Liver (tissue), 9 donors: ENCODE data around the gene FAM53B. TPM values are rescaled to one million over a fixed set of nuclear protein-coding genes. Genes with fewer than 3 reads are reported as not detected.

Experiments
- DNase-seq: peaks from one replicate; pipeline ENCODE4 v3.0.0-alpha.2; 2017; ENCODE audit warnings: low spot score
- H3K27ac ChIP-seq, 2 donors: one replicate each; pipeline ENCODE4 v1.7.0; 2013; ENCODE audit warnings: inconsistent platforms in 2 of 2, low read length in 2 of 2, control low read depth in 1 of 2, low read depth in 1 of 2, mild to moderate bottlenecking in 1 of 2
- H3K27me3 ChIP-seq, 4 donors: one replicate each; pipeline versions ENCODE4 v1.6.1 to v1.7.0; 2013; ENCODE audit warnings: low read length in 3 of 4, inconsistent platforms in 1 of 4, mild to moderate bottlenecking in 1 of 4, moderate library complexity in 1 of 4; ENCODE audit not compliant: control insufficient read depth in 4 of 4, insufficient read depth in 4 of 4
- H3K36me3 ChIP-seq, 4 donors: one replicate each; pipeline versions ENCODE4 v1.6.1 to v1.7.0; 2013; ENCODE audit warnings: low read length in 3 of 4, mild to moderate bottlenecking in 3 of 4, low read depth in 1 of 4, moderate library complexity in 1 of 4; ENCODE audit not compliant: control insufficient read depth in 4 of 4, insufficient read depth in 3 of 4
- H3K4me1 ChIP-seq, 4 donors: one replicate each; pipeline versions ENCODE4 v1.6.1 to v1.7.0; 2013; ENCODE audit warnings: low read length in 3 of 4, mild to moderate bottlenecking in 3 of 4, moderate library complexity in 1 of 4; ENCODE audit not compliant: control insufficient read depth in 4 of 4, insufficient read depth in 4 of 4
- H3K4me3 ChIP-seq, 3 donors: one replicate each; pipeline versions ENCODE4 v1.6.1 to v1.7.0; 2013; ENCODE audit warnings: low read length in 3 of 3, control low read depth in 1 of 3, low read depth in 1 of 3, mild to moderate bottlenecking in 1 of 3
- H3K9ac ChIP-seq, 2 donors: one replicate each; pipeline ENCODE4 v1.7.0; 2013; ENCODE audit warnings: low read length in 2 of 2, mild to moderate bottlenecking in 2 of 2, moderate library complexity in 2 of 2, control low read depth in 1 of 2, low read depth in 1 of 2
- H3K9me3 ChIP-seq, 4 donors: one replicate each; pipeline versions ENCODE4 v1.6.1 to v1.7.0; 2013; ENCODE audit warnings: low read length in 3 of 4; ENCODE audit not compliant: control insufficient read depth in 4 of 4
- ATF3 ChIP-seq: IDR thresholded peaks from 2 replicates; pipeline ENCODE4 v1.6.1; 2016; ENCODE audit warnings: antibody characterized with exemption
- CTCF ChIP-seq: fragments of 150-350 bp; IDR thresholded peaks from 2 replicates; pipeline ENCODE4 v1.5.1; 2017; ENCODE audit warnings: improper control_type of control experiment, low read depth, low read length; ENCODE audit not compliant: missing input control
- EGR1 ChIP-seq, 2 donors: IDR thresholded peaks; 2 replicates each; pipeline ENCODE4 v1.6.1; 2016 to 2018; ENCODE audit warnings: antibody characterized with exemption in 2 of 2, low read depth in 2 of 2
- FOXA1 ChIP-seq: IDR thresholded peaks from 2 replicates; pipeline ENCODE4 v1.6.1; 2016; ENCODE audit warnings: antibody characterized with exemption
- FOXA2 ChIP-seq: IDR thresholded peaks from 2 replicates; pipeline ENCODE4 v1.6.1; 2016; ENCODE audit warnings: antibody characterized with exemption
- GABPA ChIP-seq, 2 donors: IDR thresholded peaks in 1 of 2; conservative IDR thresholded peaks in 1 of 2; 2 replicates each; pipeline ENCODE4 v1.6.1; 2016; ENCODE audit warnings: antibody characterized with exemption in 2 of 2, mild to moderate bottlenecking in 1 of 2, moderate library complexity in 1 of 2
- HNF4A ChIP-seq, 2 donors: conservative IDR thresholded peaks; 2 replicates each; pipeline ENCODE4 v1.6.1; 2016; ENCODE audit warnings: antibody characterized with exemption in 2 of 2, mild to moderate bottlenecking in 2 of 2
- HNF4G ChIP-seq: IDR thresholded peaks from 2 replicates; pipeline ENCODE4 v1.6.1; 2016; ENCODE audit warnings: antibody characterized with exemption
- JUND ChIP-seq, 2 donors: IDR thresholded peaks; 2 replicates each; pipeline ENCODE4 v1.6.1; 2016; ENCODE audit warnings: antibody characterized with exemption in 2 of 2
- MAX ChIP-seq: IDR thresholded peaks from 2 replicates; pipeline ENCODE4 v1.6.1; 2016; ENCODE audit warnings: antibody characterized with exemption
- NR2F2 ChIP-seq: IDR thresholded peaks from 2 replicates; pipeline ENCODE4 v1.6.1; 2016; ENCODE audit warnings: antibody characterized with exemption
- RAD21 ChIP-seq, 2 donors: IDR thresholded peaks; 2 replicates each; pipeline ENCODE4 v1.6.1; 2016; ENCODE audit warnings: antibody characterized with exemption in 2 of 2, mild to moderate bottlenecking in 2 of 2
- REST ChIP-seq: IDR thresholded peaks from 2 replicates; pipeline ENCODE4 v1.6.1; 2016; ENCODE audit warnings: antibody characterized with exemption, mild to moderate bottlenecking
- RXRA ChIP-seq, 2 donors: IDR thresholded peaks; 2 replicates each; pipeline ENCODE4 v1.6.1; 2017 to 2018; ENCODE audit warnings: antibody characterized with exemption in 2 of 2, mild to moderate bottlenecking in 1 of 2
- SP1 ChIP-seq: IDR thresholded peaks from 2 replicates; pipeline ENCODE4 v1.6.1; 2018; ENCODE audit warnings: antibody characterized with exemption, mild to moderate bottlenecking
- TAF1 ChIP-seq: conservative IDR thresholded peaks from 2 replicates; pipeline ENCODE4 v1.6.1; 2016; ENCODE audit warnings: antibody characterized with exemption, mild to moderate bottlenecking
- YY1 ChIP-seq: IDR thresholded peaks from 2 replicates; pipeline ENCODE4 v1.6.1; 2016; ENCODE audit warnings: antibody characterized with exemption, mild to moderate bottlenecking
- ZBTB33 ChIP-seq: IDR thresholded peaks from 2 replicates; pipeline ENCODE4 v1.6.1; 2016; ENCODE audit warnings: antibody characterized with exemption
- WGBS: extraction: QIAGEN DNeasy Blood & Tissue Kit; methylation state at CpG from one replicate; pipeline ENCODE4 v1.1.7; 2013; 5-methylcytosine and 5-hydroxymethylcytosine counted together
- polyA plus RNA-seq, 2 donors: library from polyadenylated mRNA; stranded (reverse) in 1 of 2; unstranded in 1 of 2; fragments of 200-250 nt in 1 of 2; fragments of >200 nt in 1 of 2; fragmentation: Nextera tagmentation in 1 of 2; extraction: Ambion mirVana in 1 of 2; gene quantifications; one replicate each; pipeline versions ENCODE4 v1.2.1 to v1.2.3, GENCODE V29; 2013 to 2015
- total RNA-seq, 2 donors: library from RNA; depleted of rRNA; stranded (reverse); fragments of >200 nt; gene quantifications; one replicate each; pipeline ENCODE4 v1.2.3, GENCODE V29; 2014
- donor health status: healthy.
- donor health status: healthy.
- donor health status: healthy.
- donor health status: healthy.
- donor health status: healthy.

Gene FAM53B
- total and polyA plus RNA-seq, 4 donors: 1.1 to 24.0 (median 6.3) TPM

GRCh38 chr10:124656113-124656490 is 88.1 kb downstream of the FAM53B start:
- Histone ChIP-seq H3K27me3 (no peaks in the 10 kb centered on the region), H3K4me1 (peaks cover 0 to 2% (median 0%) of the 10 kb centered on the region in 4 donors), H3K36me3 (no peaks in the 10 kb centered on the region), H3K9ac (no peak overlapping the region), H3K4me3 (no peak overlapping the region), H3K27ac (no peak overlapping the region), H3K9me3 (no peaks in the 10 kb centered on the region)
- TF ChIP-seq RAD21 (IDR thresholded peaks at IDR 0.05): no peak
- TF ChIP-seq HNF4A (conservative IDR thresholded peaks at IDR 0.05): no peak
- TF ChIP-seq FOXA1: no peak
- no peak for TF ChIP-seq JUND (IDR thresholded peaks at IDR 0.05)
- no peak for TF ChIP-seq TAF1
- TF ChIP-seq CTCF: no peak
- no peak for TF ChIP-seq ZBTB33
- TF ChIP-seq FOXA2: no peak
- TF ChIP-seq SP1: no peak
- no peak for TF ChIP-seq MAX
- TF ChIP-seq GABPA (IDR thresholded peaks at IDR 0.05 in 1 of 2, conservative IDR thresholded peaks at IDR 0.05 in 1 of 2): no peak
- no peak for TF ChIP-seq HNF4G
- TF ChIP-seq NR2F2: no peak
- TF ChIP-seq YY1: no peak
- no peak for TF ChIP-seq REST
- TF ChIP-seq EGR1 (IDR thresholded peaks at IDR 0.05; ENCODE audit: low read depth in 2 of 2): no peak
- TF ChIP-seq ATF3: no peak
- no peak for TF ChIP-seq RXRA (IDR thresholded peaks at IDR 0.05)
- DNase-seq: no peak
- WGBS: 96% methylated on average over 7 of the region's 7 CpGs
